Testis (tissue), 2 donors: ENCODE results near the gene STIM2.

Source experiments
- CTCF ChIP-seq, 3 experiments: fragments of 450-650 bp in 2 of 3; fragments of 200-600 bp in 1 of 3; sonication (generic) in 1 of 3; IDR thresholded peaks; one replicate each; pipeline ENCODE4 v1.5.1; 2016 to 2019; ENCODE audit warnings: antibody characterized with exemption in 3 of 3, mild to moderate bottlenecking in 2 of 3, moderate library complexity in 1 of 3
- POLR2A ChIP-seq: fragments of 450-650 bp; IDR thresholded peaks from one replicate; pipeline ENCODE4 v1.6.1; 2017; ENCODE audit warnings: antibody characterized with exemption, mild to moderate bottlenecking, moderate library complexity

- TF ChIP-seq POLR2A (no peak), CTCF (IDR thresholded peaks at IDR 0.05) (no peak)
These were observed 117.9 kb downstream of the STIM2 start for GRCh38 chr4:26978387-26979053.
